NCI-H2171 treated with DMSO at 0.1 percent for 48 hours (cell line): ENCODE data around the gene ZCCHC17.
"Not testable (repeated sequence)": the region's sequence is repeated elsewhere in the genome, so short reads cannot be mapped to it uniquely, and the experiment has no call there.

Source experiments
- DNase-seq: peaks from one replicate; lab custom pipeline; 2025; lab: John Stamatoyannopoulos, UW

Gene ZCCHC17

GRCh38 chr1:31296486-31297276 lies at the start of gene ZCCHC17, which contains the start of gene SNRNP40:
TSS of gene ZCCHC17 (plus strand) at chr1:31297032. CDS start at chr1:31310099, 13,067 bp downstream.
TSS of gene SNRNP40 (minus strand) at chr1:31296788. CDS start at chr1:31296751, 37 bp downstream.
- peak; percentile 99 for DNase-seq

GRCh38 chr1:31248276-31248675 lies 48.6 kb upstream of the ZCCHC17 start:
- DNase-seq, result peak; percentile 3

GRCh38 chr1:31249854-31250253 lies 47.0 kb upstream of the ZCCHC17 start:
- no peak for DNase-seq

GRCh38 chr1:31257213-31257612 lies 39.6 kb upstream of the ZCCHC17 start:
- no peak for DNase-seq

- no peak for DNase-seq
These were observed 38.3 kb upstream of the ZCCHC17 start for GRCh38 chr1:31258581-31258980.

GRCh38 chr1:31259746-31260145 lies 37.1 kb upstream of the ZCCHC17 start:
- DNase-seq, result no peak

- DNase-seq, result no peak
These were observed 34.9 kb upstream of the ZCCHC17 start for GRCh38 chr1:31261916-31262315.

- not testable (repeated sequence) for DNase-seq
These were observed 34.4 kb upstream of the ZCCHC17 start for GRCh38 chr1:31262393-31262792.

GRCh38 chr1:31263408-31263807 lies 33.4 kb upstream of the ZCCHC17 start:
- no peak for DNase-seq

GRCh38 chr1:31264790-31265386 lies 31.9 kb upstream of the ZCCHC17 start:
- DNase-seq, result peak; percentile 40

GRCh38 chr1:31266547-31266946 lies 30.3 kb upstream of the ZCCHC17 start:
- no peak for DNase-seq

- DNase-seq, result no peak
These were observed 24.5 kb upstream of the ZCCHC17 start for GRCh38 chr1:31272369-31272768.

GRCh38 chr1:31273619-31274018 lies 23.2 kb upstream of the ZCCHC17 start:
- DNase-seq, result no peak

GRCh38 chr1:31282426-31282825 lies 14.4 kb upstream of the ZCCHC17 start:
- not testable (repeated sequence) for DNase-seq

- DNase-seq, result not testable (repeated sequence)
These were observed 9.0 kb upstream of the ZCCHC17 start for GRCh38 chr1:31287791-31288190.

- no peak for DNase-seq
These were observed 7.8 kb upstream of the ZCCHC17 start for GRCh38 chr1:31289021-31289420.

- DNase-seq, result no peak
These were observed 852 bp upstream of the ZCCHC17 start for GRCh38 chr1:31295874-31296485.

GRCh38 chr1:31297277-31298247 lies 730 bp downstream of the ZCCHC17 start:
- DNase-seq, result no peak

GRCh38 chr1:31299365-31299764 lies 2.5 kb downstream of the ZCCHC17 start:
- no peak for DNase-seq

- DNase-seq, result no peak
These were observed 3.4 kb downstream of the ZCCHC17 start for GRCh38 chr1:31300193-31300592.

GRCh38 chr1:31302709-31303441 lies 6.0 kb downstream of the ZCCHC17 start:
- DNase-seq, result no peak
